GM18868 (cell line): ENCODE results near the gene BRME1.
"Not testable (repeated sequence)": the region's sequence is repeated elsewhere in the genome, so short reads cannot be mapped to it uniquely, and the experiment has no call there.

Source experiments
- ATAC-seq: cut with Tn5 transposase; IDR thresholded peaks from one replicate; pipeline ENCODE4 v1.9.1; 2021; ENCODE audit warnings: mild to moderate bottlenecking, moderate library complexity; ENCODE audit not compliant: unreplicated experiment

The BRME1 gene

DNA sequence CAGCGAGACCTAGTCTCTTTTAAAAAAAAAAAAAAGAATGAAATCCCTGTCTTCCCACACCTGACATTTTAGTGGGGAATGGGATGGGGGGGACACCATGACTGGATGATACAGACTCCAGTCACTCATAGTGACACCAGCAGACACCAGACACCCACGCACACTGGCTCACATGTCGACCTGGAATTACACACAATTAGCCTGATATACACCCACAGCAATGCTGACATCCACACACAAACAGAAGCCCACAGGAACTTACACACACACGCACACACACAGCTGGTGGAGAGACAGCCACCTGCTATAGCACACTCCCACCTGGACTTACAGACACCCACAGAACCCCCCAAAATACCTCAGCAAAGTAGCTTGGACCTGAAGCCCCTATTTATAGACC is 37.3 kb downstream of the BRME1 start:
- ATAC-seq = no peak

DNA sequence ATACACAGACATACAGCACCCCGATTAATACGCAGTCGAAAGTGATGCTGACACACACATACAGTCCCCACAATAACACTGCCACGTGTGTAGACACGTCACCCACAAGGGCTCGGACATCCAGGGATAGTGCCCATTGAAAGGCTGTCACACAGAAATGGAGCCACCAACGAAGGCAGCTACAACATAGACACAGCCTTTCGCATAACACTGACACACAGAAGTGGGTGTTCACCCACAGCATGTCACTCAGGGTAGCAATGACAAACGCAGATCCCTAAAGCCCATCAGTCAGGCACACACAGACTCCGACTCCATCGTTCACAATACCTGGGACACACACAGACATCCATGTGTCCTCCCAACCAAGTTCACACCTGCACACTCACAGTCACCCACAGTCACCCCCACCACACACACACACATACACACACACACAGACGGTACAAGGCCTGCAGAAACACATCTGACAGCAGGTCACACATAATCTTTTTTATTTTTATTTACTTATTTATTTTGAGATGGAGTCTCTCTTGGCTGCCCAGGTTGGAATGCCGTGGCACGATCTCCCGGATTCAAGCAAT is 39.4 kb downstream of the BRME1 start:
- no peak for ATAC-seq

DNA sequence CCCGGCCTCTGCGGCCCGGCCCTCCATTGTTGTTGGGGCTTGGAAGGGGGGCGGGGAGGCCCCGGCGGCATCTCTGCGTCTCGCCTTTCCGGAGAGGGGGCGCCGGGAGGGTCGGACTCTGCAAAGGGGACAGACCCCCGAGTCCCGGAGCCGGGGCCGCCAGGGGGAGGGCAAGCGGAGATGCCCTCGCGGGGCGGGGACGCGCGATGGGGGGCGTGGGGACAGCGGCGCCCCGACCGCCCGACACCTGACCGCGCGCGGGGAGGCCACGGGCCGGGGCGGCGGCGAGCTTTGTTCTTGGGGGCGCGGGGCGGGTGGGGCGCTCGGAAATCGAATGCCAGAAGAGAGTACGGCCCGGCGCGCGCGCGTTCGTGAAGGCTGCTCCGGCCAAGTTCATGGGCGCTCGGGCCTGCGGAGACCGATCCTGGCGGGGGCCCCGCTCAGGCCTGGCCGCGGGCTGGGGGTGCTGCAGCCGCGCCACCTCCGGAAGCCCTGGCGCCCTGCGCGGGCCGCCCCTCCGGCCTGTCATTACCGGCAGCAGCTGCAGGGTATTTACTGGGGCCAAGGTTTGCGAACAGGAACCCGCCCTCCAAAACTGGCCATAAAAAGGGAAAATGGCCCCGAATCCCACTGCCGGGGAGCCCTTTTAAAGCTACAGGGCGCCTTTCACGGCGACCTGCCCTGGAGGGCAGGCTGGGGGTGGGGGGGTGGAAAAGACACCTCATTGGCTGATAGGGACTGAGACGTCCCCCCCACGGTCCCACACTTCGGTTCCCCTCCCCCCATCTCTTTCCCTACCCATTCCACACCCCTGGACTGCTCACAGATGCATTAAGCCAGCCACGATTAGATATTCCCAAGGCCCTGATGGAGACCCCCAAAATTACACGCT is 40.1 kb downstream of the BRME1 start:
- no peak for ATAC-seq

DNA sequence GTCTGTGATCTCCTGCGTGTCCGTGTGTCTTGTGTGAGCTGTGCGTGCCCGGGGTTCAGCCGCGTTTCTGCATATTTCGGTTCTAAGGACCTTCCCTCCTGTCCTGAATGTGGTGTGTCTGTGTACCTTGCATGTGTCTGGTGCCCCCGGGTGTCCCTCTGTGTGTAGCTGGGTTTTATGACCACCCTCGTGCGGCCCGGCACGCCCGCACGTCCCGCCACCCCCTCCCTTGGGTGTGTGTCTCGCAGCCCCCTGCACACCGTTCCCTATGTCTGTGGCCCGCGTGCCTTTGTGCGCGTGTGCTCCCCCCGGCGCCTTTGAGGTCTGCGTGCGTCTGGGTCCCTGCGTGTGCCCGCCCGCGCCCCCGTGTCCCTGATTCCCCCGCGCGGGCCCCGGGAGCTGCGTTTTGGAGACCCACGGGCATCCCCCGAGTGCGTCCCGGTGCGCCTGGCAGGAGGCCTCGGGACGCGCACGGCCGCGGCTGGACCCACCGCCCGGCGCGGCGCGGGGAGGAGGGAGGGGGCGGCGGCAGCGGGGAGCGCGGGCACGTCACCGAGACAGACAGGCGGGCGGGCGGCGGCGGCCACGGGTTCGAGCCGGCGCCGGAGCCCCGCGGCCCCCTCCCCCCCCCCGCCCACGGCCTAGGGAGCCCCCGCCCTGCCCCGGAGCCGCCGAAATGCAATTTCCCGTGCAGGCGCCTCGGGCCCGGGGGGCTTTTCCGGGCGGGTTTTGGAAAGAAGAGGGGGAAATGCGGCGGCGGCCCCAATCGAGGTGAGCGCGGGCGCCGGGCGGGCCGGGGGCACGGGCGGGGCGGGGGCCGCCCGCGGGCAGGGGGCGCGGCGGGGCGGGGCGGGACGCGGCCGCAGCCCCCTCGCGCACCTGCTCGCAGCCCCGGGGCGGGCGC is 41.0 kb downstream of the BRME1 start:
- ATAC-seq = no peak

DNA sequence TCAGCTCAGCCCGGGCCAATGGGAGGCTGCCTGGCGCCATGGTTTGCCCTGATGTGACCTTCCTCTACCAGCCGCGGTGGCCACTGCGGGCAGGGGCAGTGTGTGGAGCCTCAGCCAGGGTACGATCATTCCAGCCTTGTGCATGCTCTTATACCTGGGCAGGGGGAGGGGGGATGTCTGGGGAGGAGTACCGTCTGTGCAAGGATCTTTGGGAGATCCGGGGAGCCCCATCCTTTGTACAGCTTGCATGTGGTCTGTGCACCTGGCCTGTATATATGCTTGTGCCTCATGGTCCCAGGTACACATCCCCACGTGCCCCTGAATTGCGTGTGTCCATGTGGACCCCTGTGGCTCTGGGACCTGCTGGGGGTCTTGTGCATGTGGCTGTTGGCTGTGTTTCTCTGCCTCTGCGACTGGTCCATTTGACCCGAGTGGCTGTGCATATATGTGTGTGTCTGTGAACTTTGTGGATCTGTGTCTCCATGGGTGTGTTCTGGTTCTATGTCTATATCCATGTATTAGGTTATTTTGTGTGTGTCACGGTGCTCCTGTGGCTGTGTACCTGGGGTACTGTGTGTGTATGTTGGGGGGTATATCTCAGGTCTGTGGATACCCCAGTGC is 41.8 kb downstream of the BRME1 start:
- ATAC-seq = no peak

DNA sequence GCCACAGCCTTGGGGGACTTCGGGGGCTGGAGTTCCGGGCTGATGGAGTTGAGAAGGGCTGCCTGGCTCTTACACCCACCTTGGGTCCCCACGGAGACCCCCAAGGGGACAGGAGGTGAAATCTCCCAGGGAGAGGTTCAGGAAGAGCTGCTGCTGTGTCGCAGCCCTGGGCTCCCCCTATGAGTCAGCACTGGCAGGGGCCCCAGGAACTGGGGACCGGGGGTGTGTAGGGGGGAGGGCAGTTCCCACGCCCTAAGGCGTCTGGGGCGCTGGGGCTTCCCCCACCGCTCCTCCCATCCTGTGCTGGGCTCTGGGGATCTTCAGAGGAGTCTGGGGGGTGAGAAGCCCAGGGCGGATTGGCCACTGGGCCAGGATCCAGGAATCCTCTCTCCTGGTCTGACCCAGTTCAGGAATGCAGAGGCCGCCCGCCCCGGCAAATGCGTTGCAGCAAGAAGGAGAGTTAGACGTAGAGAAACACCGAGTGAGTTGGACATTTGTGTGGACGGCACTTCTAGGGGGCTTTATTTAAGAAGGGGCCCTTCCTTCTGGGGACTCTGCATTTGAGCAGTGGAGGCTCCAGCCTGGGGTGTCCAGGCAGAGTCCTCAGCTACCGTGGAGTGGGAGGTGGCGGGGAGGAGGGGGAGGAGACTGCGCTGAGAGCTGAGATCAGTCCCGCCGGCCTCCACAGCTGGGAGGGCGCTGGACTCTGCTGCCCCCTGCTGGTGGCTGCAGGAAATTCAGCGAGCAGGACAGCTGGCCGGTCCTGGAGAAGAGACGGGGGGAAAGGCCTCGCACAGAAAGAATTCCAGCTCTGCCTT is 44.0 kb downstream of the BRME1 start:
- ATAC-seq = peak; percentile 81

DNA sequence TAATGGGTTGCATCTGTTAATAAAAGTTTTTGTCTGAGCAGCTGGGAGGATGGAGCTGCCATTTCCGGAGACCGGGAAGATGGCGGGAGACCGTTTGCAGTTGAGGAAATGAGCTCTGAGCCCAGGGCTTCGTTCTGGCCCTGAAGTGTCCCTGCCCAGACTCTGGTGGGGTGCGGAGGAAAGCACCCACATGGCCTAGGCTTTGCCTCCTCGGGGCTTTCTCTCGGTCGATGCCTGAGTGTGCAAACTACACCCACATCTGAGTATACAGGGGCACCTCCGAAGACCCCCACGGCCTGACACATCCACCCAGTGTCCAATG is 44.6 kb downstream of the BRME1 start:
- ATAC-seq = peak; percentile 40

DNA sequence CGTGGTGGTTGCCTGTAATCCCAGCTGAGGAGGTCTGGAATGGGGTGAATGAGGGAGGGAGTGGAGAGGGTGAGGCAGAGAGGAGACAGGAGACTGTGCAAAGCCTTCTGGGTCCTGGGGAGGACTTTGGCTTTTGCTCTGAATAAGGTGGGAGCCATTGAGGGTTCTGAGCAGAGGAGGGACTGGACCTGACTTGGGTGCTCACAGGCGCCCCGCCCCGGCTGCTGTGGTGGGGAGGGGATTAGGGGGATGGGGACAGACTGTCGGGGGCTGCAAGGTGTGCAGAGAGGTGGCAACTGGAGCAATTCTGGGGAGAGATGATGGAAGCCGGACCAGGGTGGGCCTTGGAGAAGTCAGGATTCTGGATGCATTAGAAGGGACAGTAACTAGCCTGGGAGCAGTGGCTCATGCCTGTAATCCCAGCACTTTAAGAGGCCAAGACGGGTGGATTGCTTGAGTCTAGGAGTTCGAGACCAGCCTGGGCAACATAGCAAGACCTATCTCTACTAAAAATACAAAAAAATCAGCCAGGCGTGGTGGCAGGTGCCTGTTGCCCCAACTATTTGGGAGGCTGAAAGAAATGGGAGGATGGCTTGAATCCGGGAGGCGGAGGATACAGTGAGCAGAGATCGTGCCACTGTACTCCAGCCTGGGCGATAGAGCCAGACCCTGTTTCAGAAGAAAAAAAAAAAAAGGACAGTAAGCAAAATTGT is 45.1 kb downstream of the BRME1 start:
- no peak for ATAC-seq

DNA sequence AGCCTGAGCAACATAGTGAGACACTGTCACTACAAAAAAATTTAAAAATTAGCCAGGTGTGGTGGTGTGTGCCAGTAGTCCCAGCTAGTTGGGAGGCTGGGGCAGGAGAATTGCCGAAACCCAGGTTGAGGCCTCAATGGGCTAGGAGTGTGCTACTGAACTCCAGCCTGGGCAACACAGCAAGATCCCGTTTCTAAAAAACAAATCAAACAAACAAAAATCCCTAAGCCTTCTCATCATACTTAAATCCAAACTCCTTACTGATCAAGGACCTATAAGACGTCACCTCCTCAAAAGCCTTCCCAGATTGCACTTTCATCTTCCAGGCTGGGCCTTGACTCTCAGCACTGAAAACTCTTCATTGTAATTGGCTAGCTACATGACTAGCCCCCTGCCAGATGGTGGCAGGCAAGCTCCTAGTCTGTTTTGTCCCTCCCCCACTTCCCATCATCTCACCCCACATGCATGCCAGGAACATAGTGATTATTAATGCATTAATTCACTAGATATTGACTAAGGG is 46.5 kb downstream of the BRME1 start:
- no peak for ATAC-seq

DNA sequence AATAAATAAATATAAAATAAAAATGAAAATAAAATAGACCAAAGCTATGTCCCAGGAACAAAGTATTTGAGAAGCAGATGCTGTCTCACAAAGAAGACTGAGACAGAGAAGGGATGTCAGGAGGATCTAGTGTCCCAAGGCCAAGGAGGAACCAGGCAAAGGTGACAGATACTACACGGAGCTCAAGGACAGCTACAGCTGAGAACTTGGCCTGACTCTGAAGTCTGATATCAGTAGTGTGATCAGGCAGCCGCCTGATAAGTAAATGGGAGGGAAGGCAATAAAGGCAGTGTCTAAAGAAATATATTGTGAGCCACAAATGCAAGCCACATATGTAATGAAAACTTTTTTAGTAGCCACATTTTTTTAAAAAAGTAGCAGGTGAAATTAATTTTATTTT is 49.4 kb downstream of the BRME1 start:
- ATAC-seq = no peak

DNA sequence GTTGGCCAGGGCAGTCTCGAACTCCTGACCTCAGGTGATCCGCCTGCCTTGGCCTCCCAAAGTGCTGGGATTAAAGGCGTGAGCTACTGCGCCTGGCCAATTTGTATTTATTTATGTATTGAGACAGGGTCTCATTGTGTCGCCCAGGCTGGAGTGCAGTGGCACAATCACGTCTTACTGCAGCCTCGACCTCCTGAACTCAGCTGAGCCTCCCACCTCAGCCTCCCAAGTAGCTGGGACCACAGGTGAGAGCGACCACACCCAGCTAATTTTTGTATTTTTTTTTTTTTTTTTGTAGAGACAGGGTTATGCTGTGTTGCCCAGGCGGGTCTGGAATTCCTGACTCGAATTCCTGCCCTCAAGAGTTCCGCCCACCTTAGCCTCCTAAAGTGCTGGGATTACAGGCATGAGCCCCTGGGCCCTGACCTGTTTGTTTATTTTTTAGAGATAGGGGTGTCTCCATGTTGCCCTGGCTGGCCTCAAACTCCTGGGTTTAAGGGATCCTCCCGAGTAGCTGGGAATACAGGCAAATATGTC is 53.7 kb downstream of the BRME1 start:
- not testable (repeated sequence) for ATAC-seq

DNA sequence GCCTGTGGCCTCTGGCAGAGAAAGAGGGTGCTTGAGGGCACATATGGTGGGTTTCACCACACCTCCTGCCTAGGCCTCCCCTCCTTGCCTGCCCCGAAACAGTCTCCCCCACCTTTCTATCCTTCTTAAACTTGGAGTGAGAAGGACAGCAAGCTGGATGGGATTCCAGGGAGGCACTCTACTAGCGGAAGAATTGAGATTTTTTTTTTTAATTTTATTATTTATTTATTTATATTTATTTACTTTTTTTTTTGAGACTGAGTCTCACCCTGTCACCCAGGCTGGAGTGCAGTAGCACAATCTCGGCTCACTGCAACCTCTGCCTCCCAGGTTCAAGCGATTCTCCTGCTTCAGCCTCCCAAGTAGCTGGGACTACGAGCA is 54.2 kb downstream of the BRME1 start:
- not testable (repeated sequence) for ATAC-seq

DNA sequence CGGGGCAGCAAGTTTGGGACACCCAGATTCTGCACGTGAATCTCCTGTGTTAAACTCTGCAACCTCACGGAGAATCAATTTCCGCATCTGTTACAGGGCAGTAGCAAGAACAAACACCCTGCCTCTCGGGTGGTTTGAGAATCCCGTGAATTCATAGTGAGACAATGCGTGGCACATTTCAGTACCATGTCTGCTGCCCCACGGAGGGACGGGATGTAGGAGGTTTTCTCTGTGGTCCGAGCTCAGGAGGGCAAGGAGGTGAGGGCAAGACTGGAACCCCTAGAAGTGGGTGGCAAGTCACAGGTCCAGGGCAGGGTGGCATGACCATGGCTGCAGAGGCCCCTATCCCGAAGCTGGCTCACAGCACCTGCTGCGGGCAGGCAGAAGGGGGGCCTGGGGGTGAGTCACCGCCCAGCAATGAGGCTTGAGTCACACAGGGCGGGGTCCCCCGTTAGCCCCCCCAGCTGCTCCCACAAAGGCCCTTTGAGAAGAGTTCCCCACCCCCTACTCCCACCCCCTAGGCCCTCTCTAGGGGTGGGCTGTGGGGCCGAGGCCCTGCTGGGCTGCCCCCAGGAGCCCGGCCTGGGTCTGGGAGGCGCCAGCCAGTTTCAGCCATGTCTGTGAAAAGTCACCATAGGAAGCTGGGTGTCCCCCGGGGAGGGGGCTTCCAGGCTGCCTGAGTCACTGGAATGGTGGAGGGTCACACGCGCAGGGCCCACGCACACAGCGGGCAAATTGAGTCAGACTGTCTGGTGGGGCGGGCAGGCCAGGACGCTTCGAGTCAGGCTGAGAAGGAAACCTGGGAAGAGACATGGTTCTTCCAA is 54.8 kb downstream of the BRME1 start:
- no peak for ATAC-seq

DNA sequence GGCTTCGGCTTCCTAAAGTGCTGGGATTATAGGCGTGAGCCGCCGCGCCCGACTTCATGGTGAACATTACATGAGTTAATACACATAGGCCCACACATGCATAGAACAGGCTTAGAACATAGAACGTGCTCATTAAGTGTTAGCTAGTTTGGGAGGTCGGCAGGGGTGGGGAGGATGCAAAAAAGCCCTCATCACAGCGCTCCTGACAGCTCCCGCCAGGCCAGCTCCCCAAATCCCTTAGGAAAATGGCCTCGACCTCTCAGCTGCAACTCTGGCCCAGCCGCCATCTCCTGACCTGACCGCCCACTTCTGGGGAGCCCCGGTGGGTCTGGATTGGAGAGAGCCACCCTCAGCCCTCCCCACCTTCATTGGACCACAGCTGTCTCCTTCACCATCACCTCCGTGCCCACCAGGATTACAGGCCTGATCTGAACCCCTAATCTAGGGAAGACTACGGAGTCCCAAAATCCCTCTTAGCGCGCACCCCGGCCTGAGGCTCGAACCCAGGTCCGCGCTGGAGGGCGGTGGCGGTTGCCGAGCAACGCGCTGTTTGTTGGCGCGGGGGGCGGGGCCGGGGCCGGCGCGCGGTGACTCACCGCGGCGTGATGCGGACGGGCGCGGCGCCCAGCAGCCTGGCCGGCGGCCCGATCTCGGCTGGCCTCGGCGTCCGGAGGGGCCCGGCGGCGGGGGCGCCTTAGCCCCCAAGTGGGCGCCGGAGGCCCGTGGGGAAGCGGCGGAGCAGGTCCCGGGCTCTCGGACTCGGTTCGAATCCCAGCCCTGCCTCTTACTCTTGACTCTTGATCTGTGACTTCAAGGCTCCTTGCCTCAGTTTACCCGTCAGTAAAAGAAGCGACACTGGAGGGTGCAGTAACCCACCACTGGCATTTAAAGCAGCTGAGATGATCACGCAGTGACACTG is 55.7 kb downstream of the BRME1 start:
- no peak for ATAC-seq

DNA sequence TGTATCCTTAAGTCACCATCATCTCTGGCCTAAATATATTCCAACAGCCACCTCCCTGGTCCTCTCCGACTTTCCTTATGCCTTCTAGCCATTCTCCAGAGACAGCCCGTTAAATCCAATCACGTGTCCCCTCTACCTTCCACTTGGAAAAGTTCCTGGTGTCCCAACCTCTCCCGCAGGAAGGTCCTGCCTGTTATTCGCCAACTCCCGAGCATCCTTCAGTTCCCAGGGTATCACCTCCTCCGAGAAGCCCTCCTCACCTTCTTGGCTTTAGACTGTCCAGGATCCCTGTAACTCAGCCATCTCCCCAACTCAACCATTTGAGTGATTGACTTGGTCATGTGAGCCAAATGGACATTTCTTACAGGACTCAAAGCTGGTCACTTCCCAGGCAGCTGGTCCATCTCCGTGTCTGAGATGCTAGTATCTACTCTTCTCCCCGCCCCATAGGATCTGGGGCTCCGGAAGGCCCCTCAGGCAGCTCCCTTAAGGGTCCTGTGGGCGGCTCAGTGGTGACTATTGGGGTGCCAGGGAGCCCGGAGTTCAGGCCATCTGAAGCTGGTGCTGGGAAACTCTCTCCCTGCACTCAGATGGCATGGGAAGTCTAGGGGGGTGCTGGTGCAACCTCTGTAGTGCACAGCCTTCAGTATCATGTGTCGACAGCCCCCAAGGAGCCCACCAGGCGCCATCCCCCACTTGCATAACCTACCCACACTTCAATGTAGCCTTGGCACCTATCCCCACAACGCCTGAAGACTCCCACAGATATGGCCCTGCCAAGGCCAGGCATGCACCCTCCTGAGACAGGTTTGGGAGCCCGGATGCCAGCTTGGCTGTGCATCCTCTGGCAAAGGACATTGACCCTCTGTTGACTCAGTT is 56.9 kb downstream of the BRME1 start:
- ATAC-seq = no peak

DNA sequence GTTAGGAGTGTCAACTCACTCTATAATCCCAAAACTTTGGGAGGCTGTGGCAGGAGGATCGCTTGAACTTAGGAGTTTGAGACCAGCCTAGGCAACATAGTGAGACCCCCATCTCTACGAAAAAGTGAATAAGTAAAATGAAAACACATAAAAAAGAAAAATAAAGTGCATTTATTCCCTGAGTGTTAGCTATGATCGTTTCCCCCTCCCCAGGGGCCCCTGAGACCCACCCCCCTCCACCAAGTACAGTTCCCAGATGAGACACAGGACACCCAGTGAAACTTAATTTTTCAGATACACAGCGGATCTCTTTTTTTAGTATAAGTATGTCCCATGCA is 57.6 kb downstream of the BRME1 start:
- no peak for ATAC-seq
